IPS-18a (cell line): Measurements from ENCODE around the gene NEURL4.
"Not testable (repeated sequence)": the region's sequence is repeated elsewhere in the genome, so short reads cannot be mapped to it uniquely, and the experiment has no call there.

Experiments
- H3K27ac ChIP-seq: one replicate; pipeline ENCODE4 v1.5.1; 2013; ENCODE audit warnings: low read length
- H3K27me3 ChIP-seq: one replicate; pipeline ENCODE4 v1.6.1; 2013; ENCODE audit warnings: mild to moderate bottlenecking, low read length; ENCODE audit not compliant: control insufficient read depth, insufficient read depth
- H3K36me3 ChIP-seq: one replicate; pipeline ENCODE4 v1.6.1; 2013; ENCODE audit warnings: low read depth, low read length; ENCODE audit not compliant: control insufficient read depth
- H3K4me1 ChIP-seq: one replicate; pipeline ENCODE4 v1.6.1; 2013; ENCODE audit warnings: low read depth, low read length; ENCODE audit not compliant: control insufficient read depth
- H3K4me3 ChIP-seq: one replicate; pipeline ENCODE4 v1.5.1; 2013; ENCODE audit warnings: low read length
- H3K9ac ChIP-seq: one replicate; pipeline ENCODE4 v1.6.1; 2013; ENCODE audit warnings: mild to moderate bottlenecking, low read length, moderate library complexity
- H3K9me3 ChIP-seq: one replicate; pipeline ENCODE4 v1.6.1; 2013; ENCODE audit warnings: low read depth, low read length; ENCODE audit not compliant: control insufficient read depth

Gene NEURL4

GRCh38 chr17:7328840-7329373 lies at the start of gene NEURL4:
NEURL4 (minus strand) TSS chr17:7329335; CDS start chr17:7329312, 23 bp downstream.
- Histone ChIP-seq H3K9ac (peak within 1 kb of the TSS; percentile 91), H3K4me1 (no peaks in the 10 kb centered on the region), H3K27ac (peak within 1 kb of the TSS; percentile 96), H3K4me3 (peak within 1 kb of the TSS; percentile 97), H3K36me3 (peaks cover 11% of the 10 kb centered on the region), H3K27me3 (no peaks in the 10 kb centered on the region), H3K9me3 (no peaks in the 10 kb centered on the region)

GRCh38 chr17:7374353-7374752 lies 45.2 kb upstream of the NEURL4 start:
- H3K36me3 ChIP-seq: no peaks in the 10 kb centered on the region

GRCh38 chr17:7370853-7371252 lies 41.7 kb upstream of the NEURL4 start:
- Histone ChIP-seq H3K9me3 (no peaks in the 10 kb centered on the region), H3K9ac (no peak overlapping the region), H3K36me3 (no peaks in the 10 kb centered on the region), H3K4me3 (no peak overlapping the region), H3K27ac (no peak overlapping the region), H3K4me1 (peaks cover 5% of the 10 kb centered on the region), H3K27me3 (no peaks in the 10 kb centered on the region)

More at GRCh38 chr17:7374353-7374752, 45.2 kb upstream of the NEURL4 start:
- Histone ChIP-seq H3K4me3 (no peak overlapping the region), H3K27me3 (peaks cover 2% of the 10 kb centered on the region), H3K9ac (no peak overlapping the region), H3K4me1 (no peaks in the 10 kb centered on the region), H3K9me3 (peaks cover 2% of the 10 kb centered on the region), H3K27ac (no peak overlapping the region)

GRCh38 chr17:7369825-7370224 lies 40.7 kb upstream of the NEURL4 start:
- Histone ChIP-seq H3K9ac (no peak overlapping the region), H3K27me3 (no peaks in the 10 kb centered on the region), H3K36me3 (no peaks in the 10 kb centered on the region), H3K27ac (no peak overlapping the region), H3K4me1 (peaks cover 5% of the 10 kb centered on the region), H3K4me3 (no peak overlapping the region), H3K9me3 (no peaks in the 10 kb centered on the region)

- not testable (repeated sequence) for H3K27me3 ChIP-seq, H3K9me3 ChIP-seq, H3K4me3 ChIP-seq, H3K27ac ChIP-seq, H3K9ac ChIP-seq, H3K36me3 ChIP-seq, H3K4me1 ChIP-seq
Observed at GRCh38 chr17:7368599-7368994, 39.5 kb upstream of the NEURL4 start.

- H3K9me3 ChIP-seq: no peaks in the 10 kb centered on the region
- H3K4me1 ChIP-seq: peaks cover 5% of the 10 kb centered on the region
- no peak overlapping the region for H3K27ac ChIP-seq
- no peaks in the 10 kb centered on the region for H3K27me3 ChIP-seq
- H3K4me3 ChIP-seq: no peak overlapping the region
- H3K9ac ChIP-seq: no peak overlapping the region
- H3K36me3 ChIP-seq: no peaks in the 10 kb centered on the region
Observed at GRCh38 chr17:7367918-7368598, 38.9 kb upstream of the NEURL4 start.

- Histone ChIP-seq H3K27me3 (no peaks in the 10 kb centered on the region), H3K4me1 (peaks cover 5% of the 10 kb centered on the region), H3K27ac (no peak overlapping the region), H3K4me3 (no peak overlapping the region), H3K36me3 (no peaks in the 10 kb centered on the region), H3K9me3 (no peaks in the 10 kb centered on the region), H3K9ac (no peak overlapping the region)
Observed at GRCh38 chr17:7367083-7367482, 37.9 kb upstream of the NEURL4 start.

- not testable (repeated sequence) for H3K27ac ChIP-seq, H3K9ac ChIP-seq, H3K9me3 ChIP-seq, H3K27me3 ChIP-seq, H3K36me3 ChIP-seq, H3K4me3 ChIP-seq, H3K4me1 ChIP-seq
Observed at GRCh38 chr17:7365963-7366362, 36.8 kb upstream of the NEURL4 start.

- no peak overlapping the region for H3K4me3 ChIP-seq
- no peak overlapping the region for H3K9ac ChIP-seq
- H3K4me1 ChIP-seq: peaks cover 3% of the 10 kb centered on the region
- no peak overlapping the region for H3K27ac ChIP-seq
- H3K36me3 ChIP-seq: no peaks in the 10 kb centered on the region
- no peaks in the 10 kb centered on the region for H3K27me3 ChIP-seq
- H3K9me3 ChIP-seq: no peaks in the 10 kb centered on the region
Observed at GRCh38 chr17:7363311-7363710, 34.2 kb upstream of the NEURL4 start.

GRCh38 chr17:7361906-7362305 lies 32.8 kb upstream of the NEURL4 start:
- H3K36me3 ChIP-seq: no peaks in the 10 kb centered on the region

GRCh38 chr17:7357381-7357780 lies 28.2 kb upstream of the NEURL4 start:
- no peaks in the 10 kb centered on the region for H3K36me3 ChIP-seq
- H3K27me3 ChIP-seq: no peaks in the 10 kb centered on the region
- H3K27ac ChIP-seq: no peak overlapping the region
- H3K9me3 ChIP-seq: no peaks in the 10 kb centered on the region
- H3K4me3 ChIP-seq: no peak overlapping the region
- H3K4me1 ChIP-seq: peaks cover 8% of the 10 kb centered on the region
- H3K9ac ChIP-seq: no peak overlapping the region

More at GRCh38 chr17:7361906-7362305, 32.8 kb upstream of the NEURL4 start:
- no peak overlapping the region for H3K27ac ChIP-seq
- no peak overlapping the region for H3K4me3 ChIP-seq
- H3K9me3 ChIP-seq: no peaks in the 10 kb centered on the region
- no peak overlapping the region for H3K9ac ChIP-seq
- no peaks in the 10 kb centered on the region for H3K27me3 ChIP-seq
- H3K4me1 ChIP-seq: no peaks in the 10 kb centered on the region

GRCh38 chr17:7356756-7357155 lies 27.6 kb upstream of the NEURL4 start:
- Histone ChIP-seq H3K27ac (no peak overlapping the region), H3K9ac (no peak overlapping the region), H3K4me1 (peaks cover 8% of the 10 kb centered on the region), H3K4me3 (no peak overlapping the region), H3K27me3 (no peaks in the 10 kb centered on the region), H3K36me3 (no peaks in the 10 kb centered on the region), H3K9me3 (no peaks in the 10 kb centered on the region)
